Psoas muscle (tissue), 8 donors: ENCODE results near the gene PTPRF. TPM values are rescaled to one million over a fixed set of nuclear protein-coding genes. Genes with fewer than 3 reads are reported as not detected.
A peak's percentile ranks its signal among the peaks of the same experiment; 100 is the strongest.

Experiments
- ATAC-seq, 4 donors: fragments of 200-7000 bp; cut with Tn5 transposase; one replicate each; pipeline ENCODE4 v1.9.1; 2020; ENCODE audit warnings: moderate library complexity in 3 of 4, mild to moderate bottlenecking in 2 of 4
- DNase-seq, 2 donors: peaks; one replicate each; pipeline ENCODE4 v3.0.0-alpha.2; 2020
- H3K27ac ChIP-seq: fragments of 200-600 bp; one replicate; pipeline ENCODE4 v1.8.0; 2022
- H3K27me3 ChIP-seq, 3 donors: fragments of 200-600 bp in 1 of 3; one replicate each; pipeline versions ENCODE4 v1.6.1 to v1.8.0; 2013 to 2022; ENCODE audit warnings: low read length in 2 of 3, mild to moderate bottlenecking in 2 of 3, moderate library complexity in 1 of 3; ENCODE audit not compliant: insufficient read depth in 3 of 3
- H3K36me3 ChIP-seq, 2 donors: fragments of 200-600 bp in 1 of 2; one replicate each; pipeline versions ENCODE4 v1.6.1 to v1.8.0; 2013 to 2022; ENCODE audit warnings: low read depth in 1 of 2, mild to moderate bottlenecking in 1 of 2, moderate library complexity in 1 of 2; ENCODE audit not compliant: insufficient read depth in 1 of 2
- H3K4me1 ChIP-seq: fragments of 200-600 bp; one replicate; pipeline ENCODE4 v1.8.0; 2022
- H3K4me3 ChIP-seq: fragments of 200-600 bp; one replicate; pipeline ENCODE4 v1.8.0; 2022; ENCODE audit warnings: mild to moderate bottlenecking
- H3K9me3 ChIP-seq: fragments of 200-600 bp; one replicate; pipeline ENCODE4 v1.8.0; 2022
- CTCF ChIP-seq: fragments of 200-600 bp; IDR thresholded peaks from one replicate; pipeline ENCODE4 v1.8.0; 2022; ENCODE audit warnings: antibody characterized with exemption
- WGBS, 3 donors: extraction: QIAGEN DNeasy Blood & Tissue Kit; methylation state at CpG; one replicate each; pipeline versions ENCODE4 v1.1.6 to v1.1.7; 2013; 5-methylcytosine and 5-hydroxymethylcytosine counted together
- intact Hi-C, 2 donors: fragments of 100-400 bp; cut with DNase I; formaldehyde crosslinking; loops; one replicate each; pipeline versions ENCODE4 v1.11.0 to v1.14.2; 2022
- polyA plus RNA-seq, 3 donors: library from polyadenylated mRNA; stranded (reverse); fragments of 200-250 nt; gene quantifications; one replicate each; pipeline ENCODE4 v1.2.3, GENCODE V29; 2013
- total RNA-seq, 4 donors: library from RNA; stranded (reverse); fragmentation: NEBNext Ultra II Directional in 2 of 4; extraction: Animal tissue kit (Norgen Biotek cat#: 25700) in 2 of 4; gene quantifications; one replicate each; pipeline versions ENCODE4 v1.2.1 to v1.2.4, GENCODE V29; 2021 to 2023
- donor health status: healthy with polysubstance abuse.
- donor health status: DM: no; HTN: no; CAD: no; lungs with moderate emphysema.
- donor health status: Bipolar disorder and iron deficiency.
- donor health status: healthy.
- donor health status: DM: yes; HTN: yes; CAD: no.
- donor health status: DM: no; HTN: no; CAD: no.
- donor health status: DM: no; HTN: no; CAD: no.
- donor health status: DM: yes; HTN: yes; CAD: no.

PTPRF gene
- total and polyA plus RNA-seq, 7 donors: 0.65 to 8.9 (median 1.9) TPM

GRCh38 chr1:43539726-43540434 is 9.2 kb downstream of the PTPRF start:
- DNase-seq: peak in 1 of 2 donors; percentile 38
- no peak overlapping the region for H3K27ac ChIP-seq
- intact Hi-C loops: loop anchor here in 1 of 2 donors (10.0 kb wide), 1 partner anchor 405 kb away; the partner anchor contains the start of gene IPO13
- no peak for TF ChIP-seq CTCF
- H3K4me1 ChIP-seq: no peaks in the 10 kb centered on the region
- H3K36me3 ChIP-seq: no peaks in the 10 kb centered on the region
- no peaks in the 10 kb centered on the region for H3K9me3 ChIP-seq
- no peak for ATAC-seq
- no peaks in the 10 kb centered on the region for H3K27me3 ChIP-seq
- 75 to 83% (median 81%) methylated on average over 7 of the region's 7 CpGs for WGBS, 3 donors
- H3K4me3 ChIP-seq: no peak overlapping the region

GRCh38 chr1:43540653-43541071 is 10.0 kb downstream of the PTPRF start:
- ATAC-seq: no peak
- intact Hi-C loops: no loop called here
- peak in 1 of 2 donors; percentile 41 for DNase-seq
- Histone ChIP-seq H3K36me3 (no peaks in the 10 kb centered on the region), H3K27ac (no peak overlapping the region), H3K9me3 (no peaks in the 10 kb centered on the region), H3K4me3 (no peak overlapping the region), H3K4me1 (no peaks in the 10 kb centered on the region), H3K27me3 (no peaks in the 10 kb centered on the region)
- TF ChIP-seq CTCF: no peak
- 34 to 58% (median 50%) methylated on average over 13 to 15 of the region's 15 CpGs for WGBS, 3 donors

- no peaks in the 10 kb centered on the region for H3K36me3 ChIP-seq
- no peak overlapping the region for H3K4me3 ChIP-seq
- ATAC-seq (no peak), DNase-seq (no peak)
- WGBS, 3 donors: 64 to 79% (median 64%) methylated on average over 5 of the region's 5 CpGs
- no peaks in the 10 kb centered on the region for H3K9me3 ChIP-seq
- H3K27ac ChIP-seq: no peak overlapping the region
- H3K27me3 ChIP-seq: peaks cover 0 to 1% (median 0%) of the 10 kb centered on the region in 3 donors
- no peaks in the 10 kb centered on the region for H3K4me1 ChIP-seq
- TF ChIP-seq CTCF: no peak
- intact Hi-C loops: no loop called here
These were observed 10.5 kb downstream of the PTPRF start for GRCh38 chr1:43541141-43541540.

- no peak overlapping the region for H3K4me3 ChIP-seq
- no peaks in the 10 kb centered on the region for H3K4me1 ChIP-seq
- TF ChIP-seq CTCF: no peak
- no peaks in the 10 kb centered on the region for H3K9me3 ChIP-seq
- peaks cover 0 to 1% (median 0%) of the 10 kb centered on the region in 3 donors for H3K27me3 ChIP-seq
- no peaks in the 10 kb centered on the region for H3K36me3 ChIP-seq
- DNase-seq (peak; percentile 79 to 85), ATAC-seq (peak; percentile 90 to 96 (median 94))
- 46 to 59% (median 47%) methylated on average over 14 of the region's 14 CpGs for WGBS, 3 donors
- H3K27ac ChIP-seq: no peak overlapping the region
- intact Hi-C loops: no loop called here
These were observed 11.2 kb downstream of the PTPRF start for GRCh38 chr1:43541721-43542401.
